IMR-90 (cell line): ENCODE results near the gene FABP6. TPM values are rescaled to one million over a fixed set of nuclear protein-coding genes. Genes with fewer than 3 reads are reported as not detected.

Experiments
- ATAC-seq: fragments of 200-7000 bp; cut with Tn5 transposase; 2 replicates; pipeline ENCODE4 v1.9.1; 2020; ENCODE audit warnings: low read depth, mild to moderate bottlenecking, moderate library complexity
- BruUV-seq: library from RNA; stranded (reverse); fragments of 400-500 nt; replicated peaks from 2 replicates; lab custom pipeline; 2021; lab: Mats Ljungman, UMichigan
- CTCF ChIA-PET: fragments of 300-600 bp; formaldehyde crosslinking; extraction: SDS; loops from one replicate; lab custom pipeline; 2021; ENCODE audit warnings: antibody characterized with exemption; lab: Yijun Ruan, JAX
- POLR2A ChIA-PET: fragments of 300-600 bp; sonication (Branson Sonifier 250); formaldehyde crosslinking; loops from one replicate; lab custom pipeline; 2022; ENCODE audit warnings: antibody characterized with exemption; ENCODE audit not compliant: unreplicated experiment; lab: Charles Lee
- DNase-seq: peaks from one replicate; pipeline ENCODE4 v3.0.0; 2013
- H2AFZ ChIP-seq: replicated peaks from 2 replicates; pipeline ENCODE3; 2013; ENCODE audit warnings: low read length, mild to moderate bottlenecking; ENCODE audit not compliant: poor library complexity
- H2AK5ac ChIP-seq: 2 replicates; pipeline ENCODE4 v1.6.1; 2013; ENCODE audit warnings: low read depth, low read length, inconsistent platforms
- H2AK9ac ChIP-seq: replicated peaks from 2 replicates; pipeline ENCODE3; 2013; ENCODE audit warnings: mild to moderate bottlenecking, low read depth, low read length, moderate library complexity; ENCODE audit not compliant: poor library complexity
- H2BK120ac ChIP-seq: 2 replicates; pipeline ENCODE4 v1.6.1; 2013; ENCODE audit warnings: low read depth, low read length, inconsistent platforms
- H2BK15ac ChIP-seq: 3 replicates; pipeline ENCODE4 v1.6.1; 2013; ENCODE audit warnings: low read depth, low read length, inconsistent platforms
- H2BK20ac ChIP-seq: 2 replicates; pipeline ENCODE4 v1.6.1; 2013; ENCODE audit warnings: low read depth, mild to moderate bottlenecking, inconsistent platforms, low read length, moderate library complexity
- H2BK5ac ChIP-seq: 2 replicates; pipeline ENCODE4 v1.6.1; 2013; ENCODE audit warnings: mild to moderate bottlenecking, low read depth, low read length, inconsistent platforms; ENCODE audit not compliant: poor library complexity, severe bottlenecking
- H3K14ac ChIP-seq: replicated peaks from 2 replicates; pipeline ENCODE4 v1.6.1; 2013; ENCODE audit warnings: low read depth, low read length, inconsistent platforms
- H3K18ac ChIP-seq: 2 replicates; pipeline ENCODE4 v1.6.1; 2013; ENCODE audit warnings: low read depth, low read length, control low read depth
- H3K23ac ChIP-seq: 2 replicates; pipeline ENCODE4 v1.6.1; 2013; ENCODE audit warnings: low read depth, low read length, inconsistent platforms
- H3K27ac ChIP-seq: 2 replicates; pipeline ENCODE4 v1.5.1; 2013; ENCODE audit warnings: mild to moderate bottlenecking, control low read depth, low read length; ENCODE audit not compliant: insufficient read depth
- H3K27me3 ChIP-seq: 2 replicates; pipeline ENCODE4 v1.6.1; 2013; ENCODE audit warnings: low read length; ENCODE audit not compliant: control insufficient read depth, insufficient read depth
- H3K36me3 ChIP-seq: 2 replicates; pipeline ENCODE4 v1.6.1; 2013; ENCODE audit warnings: low read length, mixed read lengths; ENCODE audit not compliant: control insufficient read depth, insufficient read depth
- H3K4ac ChIP-seq: 2 replicates; pipeline ENCODE4 v1.6.1; 2013; ENCODE audit warnings: low read depth, low read length, inconsistent platforms
- H3K4me1 ChIP-seq: 2 replicates; pipeline ENCODE4 v1.6.1; 2013; ENCODE audit warnings: low read length, mixed read lengths; ENCODE audit not compliant: control insufficient read depth, insufficient read depth
- H3K4me2 ChIP-seq: 2 replicates; pipeline ENCODE4 v1.6.1; 2013; ENCODE audit warnings: low read depth, mild to moderate bottlenecking, control low read depth, low read length, moderate library complexity
- H3K4me3 ChIP-seq: 2 replicates; pipeline ENCODE4 v1.5.1; 2013; ENCODE audit warnings: low read depth, mild to moderate bottlenecking, control low read depth, low read length, moderate library complexity; ENCODE audit not compliant: insufficient read depth
- H3K56ac ChIP-seq: 2 replicates; pipeline ENCODE4 v1.6.1; 2013; ENCODE audit warnings: low read length, inconsistent platforms; ENCODE audit not compliant: insufficient read depth; ENCODE audit errors: extremely low read depth
- H3K79me1 ChIP-seq, 2 experiments: 2 replicates each; pipeline ENCODE4 v1.6.1; 2013; ENCODE audit warnings: low read length in 2 of 2, inconsistent platforms in 1 of 2, low read depth in 1 of 2
- H3K9ac ChIP-seq: 2 replicates; pipeline ENCODE4 v1.6.1; 2013; ENCODE audit warnings: low read depth, low read length, control low read depth
- H3K9me1 ChIP-seq: 2 replicates; pipeline ENCODE4 v1.6.1; 2013; ENCODE audit warnings: low read length, inconsistent platforms; ENCODE audit not compliant: insufficient read depth
- H3K9me3 ChIP-seq: 2 replicates; pipeline ENCODE4 v1.6.1; 2013; ENCODE audit warnings: low read length; ENCODE audit not compliant: control insufficient read depth, insufficient read depth
- H4K20me1 ChIP-seq: 2 replicates; pipeline ENCODE4 v1.6.1; 2013; ENCODE audit warnings: low read length, inconsistent platforms; ENCODE audit not compliant: insufficient read depth
- H4K5ac ChIP-seq: 2 replicates; pipeline ENCODE4 v1.6.1; 2013; ENCODE audit warnings: mild to moderate bottlenecking, low read depth, low read length, control low read depth
- H4K8ac ChIP-seq, 2 experiments: 2 replicates each; pipeline ENCODE4 v1.6.1; 2013; ENCODE audit warnings: low read depth in 2 of 2, low read length in 2 of 2, control low read depth in 1 of 2, inconsistent platforms in 1 of 2
- H4K91ac ChIP-seq: 2 replicates; pipeline ENCODE4 v1.6.1; 2013; ENCODE audit warnings: low read depth, low read length, inconsistent platforms; ENCODE audit not compliant: insufficient read depth
- CEBPB ChIP-seq: IDR thresholded peaks from 2 replicates; pipeline ENCODE4 v1.6.1; 2012; ENCODE audit warnings: low read depth, low read length, improper control_type of control experiment
- MAZ ChIP-seq: IDR thresholded peaks from 2 replicates; pipeline ENCODE4 v1.6.1; 2012; ENCODE audit warnings: low read depth, mild to moderate bottlenecking, low read length, improper control_type of control experiment, moderate library complexity, borderline replicate concordance
- WGBS, 2 experiments: methylation state at CpG; one replicate each; pipeline versions ENCODE4 v1.1.5 to v1.1.7; 2013; ENCODE audit warnings: missing lambda C conversion rate in 2 of 2; ENCODE audit not compliant: insufficient read length in 1 of 2; ENCODE audit errors: extremely low coverage in 2 of 2; 5-methylcytosine and 5-hydroxymethylcytosine counted together
- dilution Hi-C: fragments of 300-500 bp; cut with HindIII; formaldehyde crosslinking; loops from one replicate; pipeline ENCODE4 v1.14.3; 2018; ENCODE audit warnings: low sequenced_read_pairs; ENCODE audit not compliant: unreplicated experiment
- in situ Hi-C: fragments of 300-500 bp; cut with MboI; formaldehyde crosslinking; loops from 3 replicates; pipeline ENCODE4 v1.14.3; 2019; ENCODE audit warnings: low sequenced_read_pairs, inconsistent platforms, mixed read lengths
- intact Hi-C: fragments of 100-400 bp; cut with micrococcal nuclease; formaldehyde crosslinking; loops from 2 replicates; pipeline ENCODE4 v1.10.0; 2022
- polyA plus RNA-seq, 3 experiments: library from polyadenylated mRNA; depleted of rRNA; stranded (reverse); fragments of >200 nt; gene quantifications; 2 replicates each; pipeline ENCODE4 v1.2.3, GENCODE V29; 2012; ENCODE audit warnings: low replicate concordance in 1 of 3
- total RNA-seq: library from RNA; depleted of rRNA; stranded (reverse); fragments of >200 nt; gene quantifications from 2 replicates; pipeline ENCODE4 v1.2.3, GENCODE V29; 2012

FABP6 gene
- total and polyA plus RNA-seq, 2 of the 4 experiments (the other 2 are of a cell fraction) = not detected

GRCh38 chr5:160240350-160240749, 11.0 kb downstream of the FABP6 start:
- Histone ChIP-seq H3K36me3 (no peaks in the 10 kb centered on the region), H3K56ac (no peak overlapping the region), H4K20me1 (no peaks in the 10 kb centered on the region), H3K4me3 (no peak overlapping the region), H2AK5ac (no peak overlapping the region), H2BK120ac (no peak overlapping the region), H3K18ac (no peak overlapping the region), H4K8ac (no peak overlapping the region), H2AK9ac (no peak overlapping the region), H2BK5ac (no peak overlapping the region), H3K9me1 (0 out of 2 replicates have a peak, but pooled peaks cover 2% of the 10 kb centered on the region), H2BK20ac (no peak overlapping the region), H3K4me2 (no peak overlapping the region), H3K9me3 (no peaks in the 10 kb centered on the region), H2BK15ac (no peak overlapping the region), H3K9ac (no peak overlapping the region), H4K91ac (no peak overlapping the region), H3K4ac (no peak overlapping the region), H2AFZ (no peak overlapping the region), H3K27ac (no peak overlapping the region), H4K5ac (no peak overlapping the region), H3K27me3 (no peaks in the 10 kb centered on the region; the same call in 1 of the 2 replicates), H3K4me1 (no peaks in the 10 kb centered on the region), H3K23ac (no peak overlapping the region), H3K14ac (no peak overlapping the region), H3K79me1 (no peaks in the 10 kb centered on the region)
- BruUV-seq = no TSS peak
- no peak for ATAC-seq
- in situ Hi-C loops (no loop called here), intact Hi-C loops (no loop called here), dilution Hi-C loops (no loop called here)
- ChIA-PET POLR2A (no interaction called here), CTCF (no interaction called here)
- TF ChIP-seq MAZ = no peak
- no peak for TF ChIP-seq CEBPB
- no peak for DNase-seq
- WGBS, 2 experiments = 25% methylated on average over 2 of the region's 3 CpGs; no CpG with 5 or more reads in 1 of the 2 experiments
